ENCODE measurements around the gene NANS.

- no peak for TF ChIP-seq CTCF (conservative IDR thresholded peaks at IDR 0.05 in 1 of 2, IDR thresholded peaks at IDR 0.05 in 1 of 2; ENCODE audit: extremely low read depth in 1 of 2, insufficient read depth in 1 of 2, low read depth in 1 of 2, low read length in 2 of 2)
- no peak for TF ChIP-seq EZH2 (IDR thresholded peaks at IDR 0.05; ENCODE audit: borderline replicate concordance, low read length)
Observed at GRCh38 chr9:98117984-98118639, 61.6 kb downstream of the NANS start.

Measured in mammary epithelial cell (primary cell).